Measurements from ENCODE around the gene HCFC1. TPM values are rescaled to one million over a fixed set of nuclear protein-coding genes. Genes with fewer than 3 reads are reported as not detected.

HCFC1 gene
- total RNA-seq, 1 experiment from 2014 or later = 95.6 TPM

GRCh38 chrX:154002215-154002719, 30.6 kb upstream of the HCFC1 start:
- TF ChIP-seq CTCF (IDR thresholded peaks at IDR 0.05; ENCODE audit: insufficient read depth in 1 of 2, low read depth in 1 of 2, low read length in 1 of 2, severe bottlenecking in 1 of 2, unreplicated experiment in 1 of 2) = no peak
- Histone ChIP-seq H3K4me1 (no peaks in the 10 kb centered on the region), H3K36me3 (ENCODE audit: control insufficient read depth, insufficient read depth, low read length) (no peaks in the 10 kb centered on the region), H3K4me3 (ENCODE audit: low read depth, low read length) (no peak overlapping the region), H3K27me3 (replicated peaks; ENCODE audit: control insufficient read depth, insufficient read depth, low read length) (no peaks in the 10 kb centered on the region), H3K9me3 (no peaks in the 10 kb centered on the region)
- Mint-ChIP-seq H3K9me3 (ENCODE audit: unreplicated experiment) (no peaks in the 10 kb centered on the region), H3K27ac (ENCODE audit: unreplicated experiment) (no peak overlapping the region), H3K36me3 (ENCODE audit: insufficient read depth, unreplicated experiment) (no peaks in the 10 kb centered on the region), H3K4me3 (ENCODE audit: unreplicated experiment) (no peak overlapping the region), H3K27me3 (ENCODE audit: insufficient read depth, unreplicated experiment) (no peaks in the 10 kb centered on the region), H3K4me1 (ENCODE audit: low read depth, unreplicated experiment) (no peaks in the 10 kb centered on the region)
- CTCF ChIA-PET = no interaction called here
- intact Hi-C loops (cut with micrococcal nuclease; ENCODE audit: unreplicated experiment) = no loop called here
- no peak for DNase-seq
- POLR2A ChIA-PET = no interaction called here
- BruUV-seq (replicated peaks) = no TSS peak

- Histone ChIP-seq H3K9me3 (no peaks in the 10 kb centered on the region), H3K27me3 (replicated peaks; ENCODE audit: control insufficient read depth, insufficient read depth, low read length) (no peaks in the 10 kb centered on the region), H3K4me3 (ENCODE audit: low read depth, low read length) (no peak overlapping the region), H3K36me3 (ENCODE audit: control insufficient read depth, insufficient read depth, low read length) (no peaks in the 10 kb centered on the region), H3K4me1 (no peaks in the 10 kb centered on the region)
- POLR2A ChIA-PET = no interaction called here
- Mint-ChIP-seq H3K9me3 (ENCODE audit: unreplicated experiment) (no peaks in the 10 kb centered on the region), H3K27me3 (ENCODE audit: insufficient read depth, unreplicated experiment) (no peaks in the 10 kb centered on the region), H3K36me3 (ENCODE audit: insufficient read depth, unreplicated experiment) (no peaks in the 10 kb centered on the region), H3K4me1 (ENCODE audit: low read depth, unreplicated experiment) (no peaks in the 10 kb centered on the region), H3K4me3 (ENCODE audit: unreplicated experiment) (no peak overlapping the region), H3K27ac (ENCODE audit: unreplicated experiment) (no peak overlapping the region)
- BruUV-seq (replicated peaks) = no TSS peak
- no peak for DNase-seq
- no peak for TF ChIP-seq CTCF (IDR thresholded peaks at IDR 0.05; ENCODE audit: insufficient read depth in 1 of 2, low read depth in 1 of 2, low read length in 1 of 2, severe bottlenecking in 1 of 2, unreplicated experiment in 1 of 2)
- CTCF ChIA-PET = no interaction called here
- intact Hi-C loops (cut with micrococcal nuclease; ENCODE audit: unreplicated experiment) = no loop called here
These were observed 28.4 kb upstream of the HCFC1 start for GRCh38 chrX:154000051-154000450.

GRCh38 chrX:153999359-154000037, 27.9 kb upstream of the HCFC1 start:
- no peak overlapping the region for H3K4me3 ChIP-seq (ENCODE audit: low read depth, low read length)
- Mint-ChIP-seq H3K27ac (ENCODE audit: unreplicated experiment) (no peak overlapping the region), H3K4me3 (ENCODE audit: unreplicated experiment) (no peak overlapping the region), H3K4me1 (ENCODE audit: low read depth, unreplicated experiment) (no peaks in the 10 kb centered on the region), H3K9me3 (ENCODE audit: unreplicated experiment) (no peaks in the 10 kb centered on the region), H3K27me3 (ENCODE audit: insufficient read depth, unreplicated experiment) (no peaks in the 10 kb centered on the region), H3K36me3 (ENCODE audit: insufficient read depth, unreplicated experiment) (no peaks in the 10 kb centered on the region)
- no peaks in the 10 kb centered on the region for H3K4me1 ChIP-seq
- H3K27me3 ChIP-seq (replicated peaks; ENCODE audit: control insufficient read depth, insufficient read depth, low read length) = no peaks in the 10 kb centered on the region
- no TSS peak for BruUV-seq (replicated peaks)
- CTCF ChIA-PET = no interaction called here
- POLR2A ChIA-PET = no interaction called here
- intact Hi-C loops (cut with micrococcal nuclease; ENCODE audit: unreplicated experiment) = no loop called here
- no peak for DNase-seq
- TF ChIP-seq CTCF (IDR thresholded peaks at IDR 0.05; ENCODE audit: insufficient read depth in 1 of 2, low read depth in 1 of 2, low read length in 1 of 2, severe bottlenecking in 1 of 2, unreplicated experiment in 1 of 2) = no peak
- no peaks in the 10 kb centered on the region for H3K36me3 ChIP-seq (ENCODE audit: control insufficient read depth, insufficient read depth, low read length)
- no peaks in the 10 kb centered on the region for H3K9me3 ChIP-seq
